HG03469 (cell line): ENCODE measurements around the gene MPPED1.

Experiments used
- ATAC-seq: cut with Tn5 transposase; IDR thresholded peaks from one replicate; pipeline ENCODE4 v1.9.1; 2021; ENCODE audit warnings: mild to moderate bottlenecking, moderate library complexity, moderate number of reproducible peaks; ENCODE audit not compliant: unreplicated experiment

Gene MPPED1

DNA sequence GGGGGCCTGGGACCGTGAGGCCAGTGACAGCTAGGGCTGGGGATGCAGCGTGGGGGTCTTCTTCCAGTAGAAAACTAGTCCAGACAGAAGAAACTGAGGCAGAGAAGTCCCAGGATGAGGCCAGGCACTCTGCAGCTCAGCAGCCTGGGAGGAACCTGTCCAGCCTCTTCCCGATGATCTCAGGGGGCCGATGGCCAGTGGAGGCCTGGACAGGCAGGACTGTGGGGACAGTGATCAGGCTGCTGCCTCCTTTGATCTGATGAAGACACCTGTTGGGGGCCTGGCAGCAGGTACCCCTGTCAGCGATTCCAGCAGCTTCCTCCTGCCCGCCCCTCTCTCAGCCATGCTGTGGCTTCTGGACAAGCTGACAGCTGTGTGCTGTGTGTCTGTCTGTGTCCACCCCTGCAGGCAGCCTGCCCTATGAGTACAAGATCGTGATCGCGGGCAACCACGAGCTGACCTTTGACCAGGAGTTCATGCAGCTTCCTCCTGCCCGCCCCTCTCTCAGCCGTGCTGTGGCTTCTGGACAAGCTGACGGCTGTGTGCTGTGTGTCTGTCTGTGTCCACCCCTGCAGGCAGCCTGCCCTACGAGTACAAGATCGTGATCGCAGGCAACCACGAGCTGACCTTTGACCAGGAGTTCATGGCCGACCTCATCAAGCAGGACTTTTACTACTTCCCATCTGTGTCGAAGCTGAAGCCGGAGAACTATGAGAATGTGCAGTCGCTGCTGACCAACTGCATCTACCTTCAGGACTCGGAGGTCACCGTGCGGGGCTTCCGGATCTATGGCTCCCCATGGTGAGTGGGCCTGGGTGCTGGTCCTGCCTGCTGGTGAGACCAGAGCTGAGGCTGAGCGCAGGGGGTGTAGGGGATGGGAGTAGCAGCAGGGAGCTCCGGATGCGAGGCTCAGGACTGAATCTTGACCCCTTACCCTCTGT is 62.6 kb downstream of the MPPED1 start:
- no peak for ATAC-seq

DNA sequence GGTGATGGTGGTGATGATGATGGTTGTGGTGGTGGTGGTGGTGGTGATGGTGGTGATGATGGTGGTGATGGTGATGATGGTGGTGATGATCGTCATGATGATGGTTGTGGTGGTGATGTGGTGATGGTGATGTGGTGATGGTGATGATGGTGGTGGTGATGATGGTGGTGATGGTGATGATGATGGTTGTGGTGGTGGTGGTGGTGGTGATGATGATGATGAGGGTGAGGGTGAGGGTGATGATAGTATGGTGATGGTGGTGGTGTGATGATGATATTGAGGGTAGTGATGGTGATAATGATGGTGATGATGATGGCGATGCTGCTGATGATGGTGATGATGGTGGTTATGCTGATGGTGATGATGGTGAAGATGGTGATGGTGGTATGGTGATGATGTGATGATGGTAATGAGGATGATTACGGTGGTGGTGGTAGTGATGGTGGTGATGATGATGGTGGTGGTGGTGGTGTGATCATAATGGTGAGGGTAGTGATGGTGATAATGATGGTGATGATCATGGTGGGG is 63.8 kb downstream of the MPPED1 start:
- no peak for ATAC-seq

- no peak for ATAC-seq
These were observed 64.5 kb downstream of the MPPED1 start for GRCh38 chr22:43476341-43476740.

GRCh38 chr22:43476751-43477725 is 65.2 kb downstream of the MPPED1 start:
- no peak for ATAC-seq

GRCh38 chr22:43477966-43478365 is 66.2 kb downstream of the MPPED1 start:
- ATAC-seq = no peak

GRCh38 chr22:43478621-43479300 is 66.9 kb downstream of the MPPED1 start:
- no peak for ATAC-seq

DNA sequence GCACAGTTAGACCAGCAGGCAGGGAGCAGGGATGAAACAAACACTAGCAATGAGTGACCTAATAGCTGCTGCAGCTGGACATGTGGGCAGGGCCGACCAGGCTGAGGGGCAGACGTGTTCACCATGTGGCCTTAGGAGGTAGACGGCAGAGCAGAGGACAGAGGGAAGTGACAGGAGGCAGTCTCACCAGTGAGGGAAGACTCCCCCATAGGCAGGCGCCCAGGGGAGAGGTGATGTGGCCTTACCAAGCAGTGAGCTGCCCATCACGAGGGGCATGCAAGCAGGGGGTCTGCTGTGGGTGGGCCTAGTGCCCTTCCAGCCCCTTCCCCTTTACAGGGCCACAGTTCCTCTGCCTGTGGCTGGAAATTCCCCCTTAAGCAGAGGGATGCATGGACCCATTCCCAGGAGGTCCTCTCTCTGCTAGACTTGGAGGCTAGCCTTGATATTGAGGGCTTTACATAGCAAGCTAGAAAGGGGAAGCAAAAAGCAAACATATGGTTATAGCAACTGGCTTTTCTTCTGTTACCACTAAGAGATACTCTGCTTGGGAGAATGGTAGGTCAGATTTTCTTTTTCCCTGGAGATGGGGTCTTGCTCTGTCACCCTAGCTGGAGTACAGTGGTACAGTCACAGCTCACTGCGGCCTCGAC is 67.6 kb downstream of the MPPED1 start:
- no peak for ATAC-seq

DNA sequence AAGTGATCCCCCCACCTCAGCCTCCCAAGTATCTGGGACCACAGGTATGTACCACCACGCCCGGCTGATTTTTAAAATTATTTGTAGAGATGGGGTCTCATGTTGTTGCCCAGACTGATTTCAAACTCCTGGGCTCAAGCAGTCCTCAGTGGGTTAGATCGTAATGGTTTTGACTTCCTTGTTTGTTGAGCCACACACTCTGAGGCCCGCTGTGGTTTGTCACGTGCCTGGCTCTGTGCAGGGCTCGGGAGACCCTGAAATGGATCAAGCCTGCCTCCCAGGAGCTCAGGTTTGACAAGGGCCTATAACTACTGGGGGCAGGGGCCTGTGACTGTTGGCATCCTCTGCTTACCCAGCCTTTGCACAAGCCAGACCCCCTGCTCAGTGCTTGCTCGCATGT is 68.1 kb downstream of the MPPED1 start:
- no peak for ATAC-seq

GRCh38 chr22:43481568-43482317 is 69.9 kb downstream of the MPPED1 start:
- no peak for ATAC-seq

DNA sequence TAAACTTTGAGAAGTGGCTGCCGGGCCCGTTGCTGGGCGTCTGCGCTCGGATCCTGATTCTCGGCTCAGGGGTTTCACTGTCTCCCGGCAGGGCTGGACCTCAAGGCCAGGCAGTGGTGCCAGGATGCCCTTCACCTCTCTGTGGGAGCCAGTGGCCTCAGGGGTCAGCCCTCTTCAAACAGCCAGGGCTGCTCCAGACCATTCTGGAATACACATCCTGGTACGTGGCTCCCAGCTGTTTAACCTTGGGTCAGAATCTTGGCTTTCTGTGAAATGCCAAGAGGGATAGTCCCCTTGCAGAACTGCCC is 70.5 kb downstream of the MPPED1 start:
- ATAC-seq = no peak

GRCh38 chr22:43483266-43483665 is 71.5 kb downstream of the MPPED1 start:
- no peak for ATAC-seq

GRCh38 chr22:43483669-43484068 is 71.9 kb downstream of the MPPED1 start:
- ATAC-seq = no peak

GRCh38 chr22:43484227-43484626 is 72.4 kb downstream of the MPPED1 start:
- ATAC-seq = no peak

- ATAC-seq = no peak
These were observed 73.8 kb downstream of the MPPED1 start for GRCh38 chr22:43485502-43486089.

DNA sequence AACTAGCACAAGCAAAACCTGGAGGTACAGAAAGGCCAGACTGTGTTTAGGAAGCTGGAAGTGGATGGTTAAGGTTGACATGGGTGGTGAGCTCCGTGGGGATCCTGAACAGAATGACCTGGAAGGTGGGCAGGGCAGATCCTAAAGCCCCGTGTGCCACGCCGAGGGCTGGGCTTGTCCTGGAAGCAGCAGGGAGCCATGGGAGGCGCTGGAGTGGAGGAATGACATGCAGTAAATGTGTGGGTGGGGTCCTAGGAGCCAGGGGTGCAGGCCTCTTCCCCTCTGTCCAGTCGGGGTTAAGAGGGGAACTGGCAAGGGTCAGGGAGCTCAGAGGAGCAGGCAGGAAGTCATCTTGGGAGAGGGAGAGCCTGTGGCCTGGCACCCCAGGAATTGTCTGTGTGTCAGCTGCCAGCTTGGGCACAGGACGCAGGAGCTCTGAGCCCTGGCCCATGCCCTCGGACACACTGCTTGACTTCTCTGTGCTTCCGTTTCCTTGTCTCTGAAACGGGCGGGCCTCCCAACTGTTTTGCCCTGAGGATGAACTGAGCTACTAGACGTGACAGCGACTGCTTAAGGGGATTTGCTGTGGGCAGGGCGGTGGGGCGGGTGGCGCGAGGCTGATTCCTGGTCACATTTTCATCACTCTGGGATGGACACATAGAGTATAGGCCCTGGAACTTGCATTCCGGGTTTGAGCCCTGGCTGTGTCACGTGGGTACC is 75.7 kb downstream of the MPPED1 start:
- no peak for ATAC-seq

DNA sequence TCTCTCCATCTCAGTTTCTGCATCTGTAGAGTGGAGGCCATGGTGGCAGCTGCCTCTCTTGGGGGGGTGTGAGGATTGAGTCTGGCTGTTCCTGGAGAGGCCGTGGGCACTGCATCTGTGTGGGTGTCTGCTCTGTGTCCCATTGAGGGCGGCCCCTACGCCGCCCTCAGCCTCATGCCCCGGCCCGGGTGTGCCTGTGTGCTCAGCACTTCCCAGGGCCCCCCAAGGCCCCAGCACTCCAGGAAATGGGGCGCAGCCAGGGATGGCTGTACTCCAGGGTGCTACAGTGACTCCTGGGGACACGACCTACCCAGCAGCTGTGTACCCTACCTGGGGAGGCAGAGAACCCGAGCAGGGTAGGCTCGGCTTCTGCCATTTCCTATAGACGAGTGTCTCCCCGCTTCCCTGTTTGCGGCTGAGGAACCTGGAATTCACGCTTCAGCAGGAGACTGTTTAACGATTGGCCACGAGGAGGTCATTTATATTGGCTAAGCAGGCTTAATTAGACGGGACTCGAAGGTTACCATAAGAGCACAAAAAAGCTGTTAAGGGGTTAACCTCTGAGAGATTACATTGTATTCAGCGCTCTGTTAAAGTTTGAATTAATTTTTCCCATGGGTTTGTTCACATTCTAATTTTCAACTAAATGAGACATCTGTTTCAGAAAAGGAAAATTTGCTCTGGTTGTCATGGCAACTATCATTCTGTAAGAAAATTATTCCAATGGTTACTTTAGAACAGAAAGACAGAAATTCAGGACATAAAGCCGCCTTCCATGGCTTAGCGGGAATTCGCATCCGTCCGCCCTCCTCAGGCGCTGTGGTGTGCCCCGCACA is 76.4 kb downstream of the MPPED1 start:
- no peak for ATAC-seq

- no peak for ATAC-seq
These were observed 77.1 kb downstream of the MPPED1 start for GRCh38 chr22:43488937-43489336.

DNA sequence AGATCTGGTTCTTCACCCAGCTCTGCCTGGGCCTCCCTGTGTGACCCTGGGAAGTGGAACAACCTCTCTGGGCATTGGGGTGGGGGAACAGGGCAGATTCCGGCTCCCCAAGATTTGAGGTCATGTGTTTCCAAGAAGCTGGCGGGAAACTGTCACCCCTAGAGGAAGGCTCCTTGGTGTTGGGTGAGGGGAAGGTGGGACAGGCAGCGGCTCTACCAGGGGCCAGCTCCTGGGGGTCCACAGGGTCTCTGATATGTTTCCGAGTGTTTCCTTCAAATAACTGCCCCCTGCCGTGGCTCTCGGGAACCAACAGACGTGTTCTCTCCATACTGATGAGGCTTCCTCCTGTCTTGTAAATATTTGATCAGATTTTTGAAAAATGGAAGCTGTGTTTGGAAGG is 78.5 kb downstream of the MPPED1 start:
- no peak for ATAC-seq
